ENCODE results near the gene ABCG1.

Gene ABCG1

GRCh38 chr21:42321231-42321630, 102.3 kb downstream of the ABCG1 start:
- no peaks in the 10 kb centered on the region for H3K36me3 ChIP-seq (ENCODE audit: low read depth)
- ATAC-seq (ENCODE audit: low read depth) (no peak), DNase-seq (ENCODE audit: low spot score) (no peak)
- no peaks in the 10 kb centered on the region for H3K4me1 ChIP-seq (ENCODE audit: insufficient read depth, poor library complexity, severe bottlenecking)
- H3K4me3 ChIP-seq (ENCODE audit: severe bottlenecking): no peak overlapping the region
- no peak overlapping the region for H3K27ac ChIP-seq (ENCODE audit: poor library complexity, severe bottlenecking)
- no peaks in the 10 kb centered on the region for H3K27me3 ChIP-seq (ENCODE audit: insufficient read depth, poor library complexity, severe bottlenecking)
- TF ChIP-seq CTCF (IDR thresholded peaks at IDR 0.05; ENCODE audit: poor library complexity, severe bottlenecking): no peak
- H3K9me3 ChIP-seq (ENCODE audit: severe bottlenecking): no peaks in the 10 kb centered on the region

DNA sequence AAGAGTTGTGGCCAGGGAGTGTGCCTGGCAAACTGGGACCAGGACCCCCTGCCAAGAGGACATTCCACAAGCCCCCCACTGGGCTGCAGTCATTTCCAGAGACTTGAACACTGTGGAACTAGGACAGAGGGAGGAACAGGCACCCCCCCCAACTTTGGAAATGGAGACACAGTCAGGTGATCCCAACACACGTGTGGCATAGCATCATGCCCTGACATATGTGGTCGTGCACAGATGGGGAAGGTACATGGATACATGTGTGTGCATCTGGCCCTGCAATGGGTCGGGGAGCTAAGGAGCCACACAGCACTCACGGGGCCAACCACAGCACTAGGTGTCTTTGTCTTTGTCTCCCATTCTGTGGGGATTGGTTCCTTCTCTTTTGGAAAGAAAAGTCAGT, 102.9 kb downstream of the ABCG1 start:
- no peaks in the 10 kb centered on the region for H3K9me3 ChIP-seq (ENCODE audit: severe bottlenecking)
- no peaks in the 10 kb centered on the region for H3K27me3 ChIP-seq (ENCODE audit: insufficient read depth, poor library complexity, severe bottlenecking)
- no peak overlapping the region for H3K27ac ChIP-seq (ENCODE audit: poor library complexity, severe bottlenecking)
- no peak overlapping the region for H3K4me3 ChIP-seq (ENCODE audit: severe bottlenecking)
- no peaks in the 10 kb centered on the region for H3K4me1 ChIP-seq (ENCODE audit: insufficient read depth, poor library complexity, severe bottlenecking)
- DNase-seq (ENCODE audit: low spot score) (no peak), ATAC-seq (ENCODE audit: low read depth) (no peak)
- TF ChIP-seq CTCF (IDR thresholded peaks at IDR 0.05; ENCODE audit: poor library complexity, severe bottlenecking): no peak
- no peaks in the 10 kb centered on the region for H3K36me3 ChIP-seq (ENCODE audit: low read depth)

DNA sequence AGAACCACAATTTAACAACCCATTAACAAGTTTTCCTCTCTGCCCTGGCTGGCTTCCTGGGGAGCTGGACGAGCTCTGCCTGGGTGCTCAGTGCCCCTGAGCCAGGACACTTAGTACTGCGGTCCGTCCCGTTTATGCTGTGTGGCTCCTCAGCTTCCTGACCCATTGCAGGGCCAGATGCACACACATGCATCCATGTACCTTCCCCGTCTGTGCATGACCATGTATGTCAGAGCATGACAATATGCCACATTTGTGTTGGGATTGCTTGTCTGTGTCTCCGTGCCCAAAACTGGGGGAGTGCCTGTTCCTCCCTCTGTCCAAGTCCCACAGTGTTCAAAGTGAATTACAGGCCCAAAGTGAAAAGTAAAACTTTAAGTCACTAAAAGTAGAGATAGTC, 106.0 kb downstream of the ABCG1 start:
- DNase-seq (ENCODE audit: low spot score): no peak
- peaks cover 7% of the 10 kb centered on the region for H3K27me3 ChIP-seq (ENCODE audit: insufficient read depth, poor library complexity, severe bottlenecking)
- TF ChIP-seq CTCF (IDR thresholded peaks at IDR 0.05; ENCODE audit: poor library complexity, severe bottlenecking): no peak
- H3K4me1 ChIP-seq (ENCODE audit: insufficient read depth, poor library complexity, severe bottlenecking): no peaks in the 10 kb centered on the region
- H3K36me3 ChIP-seq (ENCODE audit: low read depth): no peaks in the 10 kb centered on the region
- H3K4me3 ChIP-seq (ENCODE audit: severe bottlenecking): no peak overlapping the region
- H3K9me3 ChIP-seq (ENCODE audit: severe bottlenecking): no peaks in the 10 kb centered on the region
- H3K27ac ChIP-seq (ENCODE audit: poor library complexity, severe bottlenecking): no peak overlapping the region
- no peak for ATAC-seq (ENCODE audit: low read depth)

DNA sequence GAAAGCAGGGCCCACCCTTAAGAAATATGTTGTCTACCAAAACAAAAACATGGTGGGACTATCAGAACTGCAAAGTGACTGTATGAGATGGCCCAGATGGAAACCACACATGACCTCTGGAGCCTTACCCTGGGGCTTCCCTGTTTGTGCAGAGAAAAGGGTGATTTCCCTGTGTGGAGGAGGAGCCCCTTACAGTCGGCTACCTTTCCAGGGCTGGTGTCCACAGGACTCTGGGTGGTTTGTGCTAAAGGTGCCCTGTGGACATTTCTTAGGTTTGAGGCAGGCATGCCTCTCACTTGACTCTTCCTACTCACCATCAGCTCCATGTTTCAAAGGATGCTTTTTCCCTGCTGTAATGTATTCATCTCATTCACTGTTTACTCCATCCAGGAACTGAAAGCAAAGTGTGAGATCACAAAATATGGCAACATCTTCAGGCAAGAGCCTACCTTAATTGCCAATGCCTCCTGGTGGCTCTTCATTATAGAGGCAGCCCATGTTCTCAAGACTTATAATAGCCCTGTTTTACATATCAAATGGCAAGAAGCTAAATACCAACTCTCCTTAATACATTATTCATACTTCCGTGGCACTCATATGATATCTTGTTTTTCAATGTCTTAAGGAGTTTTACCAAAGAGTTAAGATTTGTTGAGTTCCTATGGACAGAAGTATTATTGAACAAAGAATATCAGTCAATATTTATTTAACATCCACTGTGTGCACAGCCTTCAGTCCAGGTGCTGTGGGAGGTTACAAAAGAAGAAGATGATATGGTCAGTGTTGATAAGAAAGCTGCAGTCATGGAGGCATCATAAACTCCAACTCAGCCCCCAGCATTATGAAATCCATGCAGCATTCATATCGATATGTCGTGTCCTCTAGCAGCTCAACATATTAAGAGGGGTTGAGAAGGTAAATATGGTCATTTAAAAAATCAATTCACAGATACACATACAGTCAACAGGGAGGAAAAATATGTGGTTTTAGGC, 111.7 kb downstream of the ABCG1 start:
- ATAC-seq (ENCODE audit: low read depth) (no peak), DNase-seq (ENCODE audit: low spot score) (no peak)
- H3K27me3 ChIP-seq (ENCODE audit: insufficient read depth, poor library complexity, severe bottlenecking): peaks cover 9% of the 10 kb centered on the region
- TF ChIP-seq CTCF (IDR thresholded peaks at IDR 0.05; ENCODE audit: poor library complexity, severe bottlenecking): no peak
- no peaks in the 10 kb centered on the region for H3K9me3 ChIP-seq (ENCODE audit: severe bottlenecking)
- no peaks in the 10 kb centered on the region for H3K36me3 ChIP-seq (ENCODE audit: low read depth)
- no peaks in the 10 kb centered on the region for H3K4me1 ChIP-seq (ENCODE audit: insufficient read depth, poor library complexity, severe bottlenecking)
- H3K27ac ChIP-seq (ENCODE audit: poor library complexity, severe bottlenecking): no peak overlapping the region
- H3K4me3 ChIP-seq (ENCODE audit: severe bottlenecking): no peak overlapping the region

- Histone ChIP-seq H3K9me3 (ENCODE audit: severe bottlenecking) (no peaks in the 10 kb centered on the region), H3K4me1 (ENCODE audit: insufficient read depth, poor library complexity, severe bottlenecking) (no peaks in the 10 kb centered on the region), H3K27ac (ENCODE audit: poor library complexity, severe bottlenecking) (no peak overlapping the region), H3K27me3 (ENCODE audit: insufficient read depth, poor library complexity, severe bottlenecking) (peaks cover 9% of the 10 kb centered on the region), H3K36me3 (ENCODE audit: low read depth) (no peaks in the 10 kb centered on the region), H3K4me3 (ENCODE audit: severe bottlenecking) (no peak overlapping the region)
- DNase-seq (ENCODE audit: low spot score) (no peak), ATAC-seq (ENCODE audit: low read depth) (no peak)
- TF ChIP-seq CTCF (IDR thresholded peaks at IDR 0.05; ENCODE audit: poor library complexity, severe bottlenecking): no peak
Measured at GRCh38 chr21:42331660-42332059, 112.7 kb downstream of the ABCG1 start.
